DMS 273 (cell line): ENCODE measurements around the gene SPEG.

Source experiments
- DNase-seq: peaks from one replicate; lab custom pipeline; 2025; ENCODE audit not compliant: unreplicated experiment; lab: John Stamatoyannopoulos, UW

Gene SPEG

GRCh38 chr2:219442256-219443015 lies 7.8 kb downstream of the SPEG start:
- peak; percentile 48 for DNase-seq

- DNase-seq, result no peak
Measured at GRCh38 chr2:219443016-219443696, 8.5 kb downstream of the SPEG start.

GRCh38 chr2:219443697-219444023 lies 9.0 kb downstream of the SPEG start:
- no peak for DNase-seq

- peak; percentile 86 for DNase-seq
Measured at GRCh38 chr2:219444566-219445091, 10.0 kb downstream of the SPEG start.

- DNase-seq, result peak; percentile 89
Measured at GRCh38 chr2:219445220-219445640, 10.6 kb downstream of the SPEG start.

GRCh38 chr2:219446101-219446504 lies 11.5 kb downstream of the SPEG start:
- peak; percentile 88 for DNase-seq

- DNase-seq, result no peak
Measured at GRCh38 chr2:219446689-219447088, 12.0 kb downstream of the SPEG start.

GRCh38 chr2:219447242-219448098 lies 12.8 kb downstream of the SPEG start:
- no peak for DNase-seq

- DNase-seq, result no peak
Measured at GRCh38 chr2:219448099-219448775, 13.6 kb downstream of the SPEG start.

- DNase-seq, result no peak
Measured at GRCh38 chr2:219448776-219449341, 14.2 kb downstream of the SPEG start.

- DNase-seq, result no peak
Measured at GRCh38 chr2:219449609-219450008, 15.0 kb downstream of the SPEG start.

- peak; percentile 75 for DNase-seq
Measured at GRCh38 chr2:219451661-219452360, 17.2 kb downstream of the SPEG start.

- DNase-seq, result peak; percentile 94
Measured at GRCh38 chr2:219452361-219453317, 18.0 kb downstream of the SPEG start.

GRCh38 chr2:219453671-219454590 lies 19.3 kb downstream of the SPEG start:
- DNase-seq, result peak; percentile 99

- no peak for DNase-seq
Measured at GRCh38 chr2:219455581-219455980, 20.9 kb downstream of the SPEG start.

- DNase-seq, result peak; percentile 60
Measured at GRCh38 chr2:219457784-219458369, 23.2 kb downstream of the SPEG start.

- DNase-seq, result no peak
Measured at GRCh38 chr2:219458996-219459395, 24.4 kb downstream of the SPEG start.
